HepG2 (cell line): ENCODE measurements around the gene PADI6. TPM values are rescaled to one million over a fixed set of nuclear protein-coding genes. Genes with fewer than 3 reads are reported as not detected.

Source experiments
- ATAC-seq: fragments of 200-7000 bp; cut with Tn5 transposase; 3 replicates; pipeline ENCODE4 v1.9.1; 2020; ENCODE audit warnings: mild to moderate bottlenecking, moderate library complexity
- BruUV-seq: library from RNA; stranded (reverse); fragments of 400-500 nt; replicated peaks from 2 replicates; lab custom pipeline; 2021; lab: Mats Ljungman, UMichigan
- CTCF ChIA-PET: fragments of 300-600 bp; formaldehyde crosslinking; extraction: SDS; loops from one replicate; lab custom pipeline; 2021; ENCODE audit warnings: low total read pairs, inconsistent platforms, low intra/inter-chr PET ratio; lab: Yijun Ruan, JAX
- POLR2A ChIA-PET: fragments of 350-600 bp; sonication (Branson Sonifier 250); formaldehyde crosslinking; loops from one replicate; lab custom pipeline; 2020; ENCODE audit warnings: antibody characterized with exemption, inconsistent platforms; lab: Yijun Ruan, JAX
- DNase-seq: peaks from one replicate; pipeline ENCODE4 v3.0.0-alpha.2; 2015; ENCODE audit warnings: low spot score
- FAIRE-seq: peaks from 3 replicates; lab custom pipeline; 2011; peaks lifted over from hg19 to GRCh38; lab: Jason Lieb, UNC
- H2AFZ ChIP-seq: one replicate; pipeline ENCODE4 v1.6.1; 2011; ENCODE audit warnings: low read length, inconsistent platforms
- H3K27ac ChIP-seq: fragments of 300-600 bp; 3 replicates; pipeline ENCODE4 v1.8.0; 2011; ENCODE audit warnings: mixed run types, mild to moderate bottlenecking, mixed read lengths, low read length, inconsistent platforms; ENCODE audit not compliant: insufficient read depth; ENCODE audit errors: extremely low read length
- H3K27me3 ChIP-seq, 2 experiments: fragments of 200-600 bp in 1 of 2; 2 replicates in 1 of 2; 3 replicates in 1 of 2; pipeline versions ENCODE4 v1.6.0 to v1.8.0; 2011; ENCODE audit warnings: low read length in 2 of 2, mild to moderate bottlenecking in 2 of 2, moderate library complexity in 2 of 2, inconsistent platforms in 1 of 2; ENCODE audit not compliant: insufficient read depth in 2 of 2, control insufficient read depth in 1 of 2
- H3K36me3 ChIP-seq, 2 experiments: fragments of 200-600 bp in 1 of 2; replicated peaks in 1 of 2; 2 replicates in 1 of 2; 3 replicates in 1 of 2; pipeline versions ENCODE4 v1.5.1 to v1.8.0; 2011; ENCODE audit warnings: low read length in 2 of 2, inconsistent platforms in 1 of 2; ENCODE audit not compliant: insufficient read depth in 2 of 2, control insufficient read depth in 1 of 2
- H3K4me1 ChIP-seq: 2 replicates; pipeline ENCODE4 v1.5.1; 2012; ENCODE audit warnings: low read length, inconsistent platforms; ENCODE audit not compliant: insufficient read depth
- H3K4me2 ChIP-seq: 2 replicates; pipeline ENCODE4 v1.6.0; 2011; ENCODE audit warnings: low read depth, low read length, inconsistent platforms
- H3K4me3 ChIP-seq, 3 experiments: fragments of 200-600 bp in 1 of 3; sonication (generic), shearing (Covaris generic) in 1 of 3; replicated peaks in 1 of 3; 2 replicates each; pipeline ENCODE4 v1.5.1; 2011 to 2016; ENCODE audit warnings: low read length in 3 of 3, inconsistent platforms in 2 of 3, low read depth in 2 of 3, mild to moderate bottlenecking in 2 of 3, control low read depth in 1 of 3, mixed read lengths in 1 of 3; ENCODE audit not compliant: insufficient read depth in 1 of 3
- H3K79me2 ChIP-seq: one replicate; pipeline ENCODE4 v1.6.1; 2011; ENCODE audit warnings: low read length, inconsistent platforms; ENCODE audit not compliant: insufficient read depth
- H3K9ac ChIP-seq: 2 replicates; pipeline ENCODE4 v1.6.0; 2011; ENCODE audit warnings: mild to moderate bottlenecking, low read depth, low read length, inconsistent platforms; ENCODE audit not compliant: insufficient read depth
- H3K9me3 ChIP-seq: 2 replicates; pipeline ENCODE4 v1.5.1; 2012; ENCODE audit warnings: mild to moderate bottlenecking, low read length
- H4K20me1 ChIP-seq: 2 replicates; pipeline ENCODE4 v1.6.0; 2011; ENCODE audit warnings: inconsistent platforms, mild to moderate bottlenecking, low read length, moderate library complexity; ENCODE audit not compliant: insufficient read depth
- BCLAF1 ChIP-seq: fragments of 450-650 bp; IDR thresholded peaks from 2 replicates; pipeline ENCODE4 v1.6.1; 2017; ENCODE audit warnings: mild to moderate bottlenecking
- BHLHE40 ChIP-seq: IDR thresholded peaks from 2 replicates; pipeline ENCODE4 v1.6.1; 2011; ENCODE audit warnings: low read length, improper control_type of control experiment
- CTCF ChIP-seq: sonication (generic); formaldehyde crosslinking; IDR thresholded peaks from 2 replicates; pipeline ENCODE4 v1.5.0; 2020; ENCODE audit warnings: mild to moderate bottlenecking, missing genetic modification reagents, moderate library complexity
- ISX ChIP-seq: sonication (generic); formaldehyde crosslinking; conservative IDR thresholded peaks from 2 replicates; pipeline ENCODE4 v1.5.0; 2020; ENCODE audit warnings: missing genetic modification reagents
- KDM4B ChIP-seq: sonication (generic); formaldehyde crosslinking; IDR thresholded peaks from 2 replicates; pipeline ENCODE4 v1.4.0; 2020; ENCODE audit warnings: missing genetic modification reagents
- NFYC ChIP-seq: IDR thresholded peaks from 2 replicates; pipeline ENCODE4 v1.6.1; 2016; ENCODE audit warnings: missing genetic modification reagents, missing compliant biosample characterization
- SIX1 ChIP-seq: sonication (generic); formaldehyde crosslinking; IDR thresholded peaks from 2 replicates; pipeline ENCODE4 v1.4.0; 2020; ENCODE audit warnings: missing genetic modification reagents, borderline replicate concordance
- ZNF121 ChIP-seq: sonication (generic); formaldehyde crosslinking; IDR thresholded peaks from 2 replicates; pipeline ENCODE4 v1.5.0; 2020; ENCODE audit warnings: mild to moderate bottlenecking, missing genetic modification reagents
- ZNF264 ChIP-seq: sonication (generic); formaldehyde crosslinking; IDR thresholded peaks from 2 replicates; pipeline ENCODE4 v1.4.0; 2020; ENCODE audit warnings: missing genetic modification reagents
- ZNF552 ChIP-seq: sonication (generic); formaldehyde crosslinking; IDR thresholded peaks from 2 replicates; pipeline ENCODE4 v1.9.0; 2022; ENCODE audit warnings: missing genetic modification reagents, mild to moderate bottlenecking, borderline replicate concordance
- ZNF790 ChIP-seq: sonication (generic); formaldehyde crosslinking; IDR thresholded peaks from 2 replicates; pipeline ENCODE4 v1.8.0; 2022; ENCODE audit warnings: missing genetic modification reagents, mild to moderate bottlenecking, borderline replicate concordance
- WGBS: methylation state at CpG from one replicate; pipeline ENCODE4 v1.1.6; 2017; ENCODE audit warnings: low lambda C conversion rate; 5-methylcytosine and 5-hydroxymethylcytosine counted together
- in situ Hi-C: cut with HindIII; loops from 2 replicates; pipeline ENCODE4 v1.10.0; 2017; ENCODE audit warnings: low pct_unique_long_range_greater_than_20kb; ENCODE audit not compliant: extremely low pct_ligation_motif_present
- intact Hi-C: fragments of 100-400 bp; cut with micrococcal nuclease; formaldehyde crosslinking; loops from one replicate; pipeline ENCODE4 v1.10.0; 2022; ENCODE audit not compliant: unreplicated experiment
- polyA plus RNA-seq, 8 experiments: library from polyadenylated mRNA; depleted of rRNA in 3 of 8; stranded (reverse) in 7 of 8; unstranded in 1 of 8; fragments of >200 nt; fragmentation: Illumina TruSeq in 4 of 8; extraction: Trizol in 4 of 8; gene quantifications; 2 replicates each; pipeline versions ENCODE4 v1.2.1 to v1.2.3, GENCODE V29; 2011 to 2016; ENCODE audit warnings: low read depth in 4 of 8, missing spikeins in 1 of 8, mixed read lengths in 1 of 8; ENCODE audit not compliant: insufficient read depth in 1 of 8
- total RNA-seq, 5 experiments: library from RNA; depleted of rRNA; stranded (reverse); fragments of >200 nt; fragmentation: Illumina TruSeq; extraction: Trizol; gene quantifications; 2 replicates each; pipeline ENCODE4 v1.2.3, GENCODE V29; 2016; ENCODE audit warnings: low read depth in 1 of 5

The PADI6 gene
- total and polyA plus RNA-seq, 2 of the 13 experiments (the other 11 are each of a cell fraction or from before 2014, with no cell fraction given) = not detected

GRCh38 chr1:17369466-17369865, 2.5 kb upstream of the PADI6 start:
- DNase-seq = no peak
- H4K20me1 ChIP-seq = peaks cover 3% of the 10 kb centered on the region; the same call in 1 of the 2 replicates
- intact Hi-C loops (no loop called here), in situ Hi-C loops (no loop called here)
- WGBS = 5% methylated on average over 3 of the region's 9 CpGs
- peaks cover 7 to 14% of the 10 kb centered on the region in 2 experiments; a peak in 4 of 5 replicates for H3K27me3 ChIP-seq
- H3K4me2 ChIP-seq = no peak overlapping the region
- ATAC-seq = no peak
- FAIRE-seq = no peak
- TF ChIP-seq ZNF264 (CRISPR knock-in tag) (no peak), KDM4B (CRISPR knock-in tag) (no peak), ZNF552 (CRISPR knock-in tag) (no peak), SIX1 (CRISPR knock-in tag) (no peak), ZNF790 (CRISPR knock-in tag) (no peak)
- no peak overlapping the region for H3K4me3 ChIP-seq
- H3K9ac ChIP-seq = no peak overlapping the region
- H3K9me3 ChIP-seq = no peaks in the 10 kb centered on the region
- no peak overlapping the region for H2AFZ ChIP-seq
- H3K4me1 ChIP-seq = no peaks in the 10 kb centered on the region
- no peaks in the 10 kb centered on the region for H3K36me3 ChIP-seq
- ChIA-PET POLR2A (no interaction called here), CTCF (no interaction called here)
- H3K79me2 ChIP-seq = no peaks in the 10 kb centered on the region
- BruUV-seq = no TSS peak
- H3K27ac ChIP-seq = no peak overlapping the region

- no peaks in the 10 kb centered on the region for H3K36me3 ChIP-seq
- no peak overlapping the region for H3K27ac ChIP-seq
- H2AFZ ChIP-seq = no peak overlapping the region
- ATAC-seq = peak; percentile 70
- intact Hi-C loops (no loop called here), in situ Hi-C loops (no loop called here)
- peak; percentile 21 for FAIRE-seq
- no peak overlapping the region for H3K4me3 ChIP-seq
- POLR2A ChIA-PET = no interaction called here
- no peaks in the 10 kb centered on the region for H3K9me3 ChIP-seq
- H3K4me2 ChIP-seq = no peak overlapping the region
- no peak overlapping the region for H3K9ac ChIP-seq
- no peaks in the 10 kb centered on the region for H3K79me2 ChIP-seq
- CTCF ChIA-PET = no interaction called here
- no peaks in the 10 kb centered on the region for H3K4me1 ChIP-seq
- H3K27me3 ChIP-seq = peaks cover 9 to 24% of the 10 kb centered on the region in 2 experiments; a peak in 4 of 5 replicates
- DNase-seq = peak; percentile 25
- WGBS = 17% methylated on average over 2 of the region's 2 CpGs
- H4K20me1 ChIP-seq = peaks cover 3% of the 10 kb centered on the region; the same call in 1 of the 2 replicates
- TF ChIP-seq BHLHE40 (no peak), ISX (no peak), NFYC (CRISPR knock-in tag) (no peak), ZNF121 (CRISPR knock-in tag) (peak; percentile 63; the same call in 1 of the 2 replicates), BCLAF1 (no peak), CTCF (peak; percentile 22)
- no TSS peak for BruUV-seq
Measured at GRCh38 chr1:17370618-17371017, 1.4 kb upstream of the PADI6 start.
